BE2C (cell line): ENCODE data around the gene TSGA10.

Experiments
- DNase-seq: peaks from one replicate; pipeline ENCODE4 v3.0.0-alpha.2; 2020
- H3K27me3 ChIP-seq: fragments of 250-450 bp; sonication (Bioruptor Pico); 2 replicates; pipeline ENCODE4 v1.5.1; 2020; ENCODE audit warnings: mild to moderate bottlenecking
- H3K36me3 ChIP-seq: fragments of 250-450 bp; sonication (Bioruptor Pico); 2 replicates; pipeline ENCODE4 v1.5.1; 2020; ENCODE audit warnings: mild to moderate bottlenecking
- H3K4me1 ChIP-seq: fragments of 250-450 bp; sonication (Bioruptor Pico); 2 replicates; pipeline ENCODE4 v1.5.1; 2020
- H3K4me3 ChIP-seq: 2 replicates; pipeline ENCODE4 v1.5.1; 2011; ENCODE audit warnings: low read depth, low read length
- H3K9me3 ChIP-seq: fragments of 250-450 bp; sonication (Bioruptor Pico); 2 replicates; pipeline ENCODE4 v1.5.1; 2020
- CTCF ChIP-seq: IDR thresholded peaks from 2 replicates; pipeline ENCODE4 v1.5.1; 2012; ENCODE audit warnings: mild to moderate bottlenecking, low read depth, low read length

TSGA10 gene

GRCh38 chr2:99112617-99113016 is 42.1 kb downstream of the TSGA10 start:
- DNase-seq: no peak
- Histone ChIP-seq H3K36me3 (no peaks in the 10 kb centered on the region), H3K27me3 (no peaks in the 10 kb centered on the region; the same call in 1 of the 2 replicates), H3K4me1 (no peaks in the 10 kb centered on the region), H3K4me3 (no peak overlapping the region), H3K9me3 (no peaks in the 10 kb centered on the region)
- TF ChIP-seq CTCF: no peak

GRCh38 chr2:99111945-99112344 is 42.8 kb downstream of the TSGA10 start:
- no peaks in the 10 kb centered on the region for H3K9me3 ChIP-seq
- no peak for TF ChIP-seq CTCF

GRCh38 chr2:99111236-99111635 is 43.5 kb downstream of the TSGA10 start:
- no peak for DNase-seq
- no peaks in the 10 kb centered on the region for H3K4me1 ChIP-seq
- H3K4me3 ChIP-seq: no peak overlapping the region
- no peak for TF ChIP-seq CTCF
- H3K36me3 ChIP-seq: no peaks in the 10 kb centered on the region
- H3K27me3 ChIP-seq: no peaks in the 10 kb centered on the region; the same call in 1 of the 2 replicates
- no peaks in the 10 kb centered on the region for H3K9me3 ChIP-seq

More at GRCh38 chr2:99111945-99112344, 42.8 kb downstream of the TSGA10 start:
- Histone ChIP-seq H3K4me3 (no peak overlapping the region), H3K27me3 (no peaks in the 10 kb centered on the region; the same call in 1 of the 2 replicates), H3K4me1 (no peaks in the 10 kb centered on the region), H3K36me3 (no peaks in the 10 kb centered on the region)
- no peak for DNase-seq

- Histone ChIP-seq H3K9me3 (no peaks in the 10 kb centered on the region), H3K36me3 (no peaks in the 10 kb centered on the region), H3K4me1 (no peaks in the 10 kb centered on the region), H3K27me3 (no peaks in the 10 kb centered on the region), H3K4me3 (no peak overlapping the region)
- TF ChIP-seq CTCF: no peak
- DNase-seq: no peak
Observed at GRCh38 chr2:99106913-99107312, 47.8 kb downstream of the TSGA10 start.

GRCh38 chr2:99104006-99104405 is 50.7 kb downstream of the TSGA10 start:
- DNase-seq: no peak
- Histone ChIP-seq H3K4me1 (no peaks in the 10 kb centered on the region), H3K4me3 (no peak overlapping the region), H3K27me3 (no peaks in the 10 kb centered on the region), H3K36me3 (no peaks in the 10 kb centered on the region), H3K9me3 (no peaks in the 10 kb centered on the region)
- TF ChIP-seq CTCF: no peak

- H3K27me3 ChIP-seq: no peaks in the 10 kb centered on the region
- no peaks in the 10 kb centered on the region for H3K9me3 ChIP-seq
- no peak for TF ChIP-seq CTCF
- no peak for DNase-seq
- H3K4me1 ChIP-seq: no peaks in the 10 kb centered on the region
- no peak overlapping the region for H3K4me3 ChIP-seq
- no peaks in the 10 kb centered on the region for H3K36me3 ChIP-seq
Observed at GRCh38 chr2:99101697-99102096, 53.0 kb downstream of the TSGA10 start.
